PC-3 (cell line): Measurements from ENCODE around the gene ZEB2. TPM values are rescaled to one million over a fixed set of nuclear protein-coding genes. Genes with fewer than 3 reads are reported as not detected.

Experiments used
- ATAC-seq: fragments of 200-7000 bp; cut with Tn5 transposase; 2 replicates; pipeline ENCODE4 v1.9.1; 2020; ENCODE audit warnings: mild to moderate bottlenecking, moderate library complexity
- BruUV-seq: library from RNA; stranded (reverse); fragments of 400-500 nt; replicated peaks from 2 replicates; lab custom pipeline; 2021; lab: Mats Ljungman, UMichigan
- CTCF ChIA-PET: fragments of 300-600 bp; sonication (Branson Sonifier 250); formaldehyde crosslinking; loops from one replicate; lab custom pipeline; 2022; ENCODE audit warnings: antibody characterized with exemption; lab: Charles Lee
- POLR2A ChIA-PET: fragments of 300-600 bp; sonication (Branson Sonifier 250); formaldehyde crosslinking; loops from one replicate; lab custom pipeline; 2022; ENCODE audit warnings: antibody characterized with exemption; ENCODE audit not compliant: unreplicated experiment; lab: Charles Lee
- DNase-seq: peaks from one replicate; pipeline ENCODE4 v3.0.0-alpha.2; 2015
- H2AFZ ChIP-seq: fragments of 300-600 bp; sonication (generic); 2 replicates; pipeline ENCODE4 v1.6.0; 2016; ENCODE audit warnings: antibody characterized with exemption, low read length
- H3F3A ChIP-seq: fragments of 300-600 bp; sonication (generic); one replicate; pipeline ENCODE4 v1.6.0; 2017; ENCODE audit warnings: antibody characterized with exemption, low read length, control low read depth, mild to moderate bottlenecking; ENCODE audit not compliant: unreplicated experiment
- H3K27ac ChIP-seq: fragments of 300-600 bp; sonication (generic); 2 replicates; pipeline ENCODE4 v1.5.1; 2016; ENCODE audit warnings: mild to moderate bottlenecking, low read length
- H3K27me3 ChIP-seq: fragments of 300-600 bp; sonication (generic); 2 replicates; pipeline ENCODE4 v1.6.1; 2016; ENCODE audit warnings: low read length, mixed read lengths
- H3K36me3 ChIP-seq: fragments of 300-600 bp; sonication (generic); 2 replicates; pipeline ENCODE4 v1.6.1; 2016; ENCODE audit warnings: low read depth, mixed run types, low read length, mixed read lengths
- H3K4me1 ChIP-seq: fragments of 300-600 bp; sonication (generic); 2 replicates; pipeline ENCODE4 v1.5.1; 2016; ENCODE audit warnings: low read length; ENCODE audit not compliant: insufficient read depth
- H3K4me2 ChIP-seq: fragments of 300-600 bp; sonication (generic); 2 replicates; pipeline ENCODE4 v1.6.0; 2016; ENCODE audit warnings: low read length
- H3K4me3 ChIP-seq: fragments of 300-600 bp; sonication (generic); 2 replicates; pipeline ENCODE4 v1.5.1; 2016; ENCODE audit warnings: mild to moderate bottlenecking, low read length, mixed read lengths
- H3K79me2 ChIP-seq: fragments of 300-600 bp; sonication (generic); 2 replicates; pipeline ENCODE4 v1.6.1; 2017; ENCODE audit warnings: low read length, mixed read lengths
- H3K9ac ChIP-seq: fragments of 300-600 bp; sonication (generic); 2 replicates; pipeline ENCODE4 v1.6.0; 2016; ENCODE audit warnings: mild to moderate bottlenecking, low read length
- H3K9me2 ChIP-seq: fragments of 300-600 bp; sonication (generic); replicated peaks from 2 replicates; pipeline ENCODE4 v1.6.1; 2016; ENCODE audit warnings: mixed run types, low read length, mixed read lengths
- H3K9me3 ChIP-seq: fragments of 300-600 bp; sonication (generic); 2 replicates; pipeline ENCODE4 v1.6.1; 2016; ENCODE audit warnings: low read length, mixed read lengths
- H4K20me1 ChIP-seq: fragments of 300-600 bp; sonication (generic); 2 replicates; pipeline ENCODE4 v1.6.1; 2016; ENCODE audit warnings: low read length, mixed read lengths
- CTCF ChIP-seq: fragments of 300-600 bp; sonication (generic); conservative IDR thresholded peaks from 2 replicates; pipeline ENCODE4 v1.5.1; 2017; ENCODE audit warnings: antibody characterized with exemption, low read depth, mild to moderate bottlenecking, low read length
- EZH2 ChIP-seq: fragments of 300-600 bp; sonication (generic); IDR thresholded peaks from one replicate; pipeline ENCODE4 v1.6.1; 2017; ENCODE audit warnings: antibody characterized with exemption, mild to moderate bottlenecking, low read length; ENCODE audit not compliant: unreplicated experiment
- EZH2phosphoT487 ChIP-seq: fragments of 300-600 bp; sonication (generic); IDR thresholded peaks from 2 replicates; pipeline ENCODE4 v1.6.1; 2018; ENCODE audit warnings: mild to moderate bottlenecking, antibody characterized with exemption, low read length, borderline replicate concordance
- intact Hi-C: fragments of 100-400 bp; cut with micrococcal nuclease; formaldehyde crosslinking; loops from 2 replicates; pipeline ENCODE4 v1.9.0; 2023
- total RNA-seq: library from RNA; depleted of rRNA; stranded (reverse); fragments of >200 nt; gene quantifications from 2 replicates; pipeline ENCODE4 v1.2.3, GENCODE V29; 2014

Gene ZEB2
- total RNA-seq, 1 experiment from 2014 or later, result 1.1 TPM

GRCh38 chr2:144475569-144476275, 44.2 kb downstream of the ZEB2 start:
- Histone ChIP-seq H3K4me1 (peaks cover 8% of the 10 kb centered on the region), H3K79me2 (no peaks in the 10 kb centered on the region), H3K27me3 (no peaks in the 10 kb centered on the region), H3K27ac (no peak overlapping the region), H3K9ac (no peak overlapping the region), H3K36me3 (no peaks in the 10 kb centered on the region), H3K9me3 (no peaks in the 10 kb centered on the region), H3K4me3 (no peak overlapping the region), H3F3A (no peaks in the 10 kb centered on the region), H3K4me2 (no peak overlapping the region), H3K9me2 (no peaks in the 10 kb centered on the region), H4K20me1 (no peaks in the 10 kb centered on the region), H2AFZ (no peak overlapping the region)
- CTCF ChIA-PET, result no interaction called here
- intact Hi-C loops, result no loop called here
- TF ChIP-seq EZH2 (no peak), CTCF (no peak), EZH2phosphoT487 (no peak)
- DNase-seq (no peak), ATAC-seq (no peak)
- POLR2A ChIA-PET, result no interaction called here
- BruUV-seq, result no TSS peak

- POLR2A ChIA-PET, result no interaction called here
- H4K20me1 ChIP-seq, result no peaks in the 10 kb centered on the region
- no peak overlapping the region for H2AFZ ChIP-seq
- H3K79me2 ChIP-seq, result no peaks in the 10 kb centered on the region
- H3K27ac ChIP-seq, result no peak overlapping the region
- no peaks in the 10 kb centered on the region for H3K27me3 ChIP-seq
- no peaks in the 10 kb centered on the region for H3F3A ChIP-seq
- H3K4me3 ChIP-seq, result no peak overlapping the region
- intact Hi-C loops, result no loop called here
- no peaks in the 10 kb centered on the region for H3K9me3 ChIP-seq
- H3K4me2 ChIP-seq, result no peak overlapping the region
- no TSS peak for BruUV-seq
- H3K9me2 ChIP-seq, result no peaks in the 10 kb centered on the region
- peaks cover 10% of the 10 kb centered on the region; the same call in 1 of the 2 replicates for H3K4me1 ChIP-seq
- no peaks in the 10 kb centered on the region for H3K36me3 ChIP-seq
- ATAC-seq (no peak), DNase-seq (no peak)
- no peak for TF ChIP-seq EZH2phosphoT487
- TF ChIP-seq CTCF, result no peak
- TF ChIP-seq EZH2, result no peak
- CTCF ChIA-PET, result no interaction called here
- no peak overlapping the region for H3K9ac ChIP-seq
These were observed 44.9 kb downstream of the ZEB2 start for GRCh38 chr2:144475044-144475443.

- Histone ChIP-seq H3K4me3 (no peak overlapping the region), H3K4me1 (peaks cover 13% of the 10 kb centered on the region; the same call in 1 of the 2 replicates), H3K36me3 (no peaks in the 10 kb centered on the region), H4K20me1 (no peaks in the 10 kb centered on the region), H3K9ac (no peak overlapping the region), H3K79me2 (no peaks in the 10 kb centered on the region), H3K4me2 (no peak overlapping the region), H3F3A (no peaks in the 10 kb centered on the region), H3K27ac (no peak overlapping the region), H2AFZ (no peak overlapping the region), H3K27me3 (no peaks in the 10 kb centered on the region), H3K9me2 (no peaks in the 10 kb centered on the region), H3K9me3 (no peaks in the 10 kb centered on the region)
- BruUV-seq, result no TSS peak
- DNase-seq (no peak), ATAC-seq (no peak)
- CTCF ChIA-PET, result no interaction called here
- intact Hi-C loops, result no loop called here
- POLR2A ChIA-PET, result no interaction called here
- TF ChIP-seq EZH2phosphoT487 (no peak), EZH2 (no peak), CTCF (no peak)
These were observed 45.9 kb downstream of the ZEB2 start for GRCh38 chr2:144474017-144474416.
